HG02870 (cell line): ENCODE measurements around the gene ELP5.

ENCODE experiments used
- ATAC-seq: cut with Tn5 transposase; IDR thresholded peaks from one replicate; pipeline ENCODE4 v1.9.1; 2021; ENCODE audit warnings: mild to moderate bottlenecking, moderate library complexity; ENCODE audit not compliant: unreplicated experiment

Gene ELP5

GRCh38 chr17:7251661-7252175, 297 bp upstream of the ELP5 start, which contains the start of gene CTDNEP1:
TSS of gene CTDNEP1 (minus strand) at chr17:7251734. CDS start at chr17:7251296, 438 bp downstream.
- peak; percentile 83 for ATAC-seq

GRCh38 chr17:7253082-7253481, 1.1 kb downstream of the ELP5 start:
- ATAC-seq = no peak

- no peak for ATAC-seq
Observed at GRCh38 chr17:7254511-7254910, 2.5 kb downstream of the ELP5 start.

- no peak for ATAC-seq
Observed at GRCh38 chr17:7256766-7257456, 4.9 kb downstream of the ELP5 start.

- no peak for ATAC-seq
Observed at GRCh38 chr17:7258731-7259554, 6.9 kb downstream of the ELP5 start.

GRCh38 chr17:7259555-7259889, 7.5 kb downstream of the ELP5 start:
- ATAC-seq = no peak

GRCh38 chr17:7260151-7260550, 8.1 kb downstream of the ELP5 start:
- no peak for ATAC-seq

- ATAC-seq = no peak
Observed at GRCh38 chr17:7260651-7261378, 8.8 kb downstream of the ELP5 start.

- no peak for ATAC-seq
Observed at GRCh38 chr17:7261379-7262191, 9.6 kb downstream of the ELP5 start.

GRCh38 chr17:7262192-7262934, 10.3 kb downstream of the ELP5 start, which contains the start of gene CLDN7:
TSS of gene CLDN7 (minus strand) at chr17:7262478. CDS start at chr17:7262043, 435 bp downstream.
- ATAC-seq = no peak

GRCh38 chr17:7262935-7263800, 11.2 kb downstream of the ELP5 start:
- no peak for ATAC-seq

- no peak for ATAC-seq
Observed at GRCh38 chr17:7263801-7264078, 11.7 kb downstream of the ELP5 start.

- no peak for ATAC-seq
Observed at GRCh38 chr17:7266784-7267183, 14.8 kb downstream of the ELP5 start.

- no peak for ATAC-seq
Observed at GRCh38 chr17:7279448-7279847, 27.4 kb downstream of the ELP5 start.

GRCh38 chr17:7280519-7281073, 28.6 kb downstream of the ELP5 start:
- ATAC-seq = no peak

GRCh38 chr17:7281074-7281952, 29.3 kb downstream of the ELP5 start, which contains the start of gene SLC2A4:
TSS of gene SLC2A4 (plus strand) at chr17:7281718. CDS start at chr17:7281935, 217 bp downstream.
- peak; percentile 77 for ATAC-seq

- ATAC-seq = no peak
Observed at GRCh38 chr17:7281953-7282751, 30.1 kb downstream of the ELP5 start.
